Measurements from ENCODE around the gene KTN1. TPM values are rescaled to one million over a fixed set of nuclear protein-coding genes. Genes with fewer than 3 reads are reported as not detected.

Gene KTN1
- polyA plus RNA-seq, 3 donors, result 218 to 245 (median 242) TPM

- no peak for DNase-seq (ENCODE audit: low read depth in 3 of 3, low spot score in 2 of 3)
Observed at GRCh38 chr14:55710506-55711041, 130.6 kb downstream of the KTN1 start.

GRCh38 chr14:55711175-55711811, 131.3 kb downstream of the KTN1 start:
- DNase-seq (ENCODE audit: low read depth in 3 of 3, low spot score in 2 of 3), result no peak

GRCh38 chr14:55712491-55712890, 132.5 kb downstream of the KTN1 start:
- DNase-seq (ENCODE audit: low read depth in 3 of 3, low spot score in 2 of 3), result no peak

GRCh38 chr14:55713486-55713885, 133.5 kb downstream of the KTN1 start:
- DNase-seq (ENCODE audit: low read depth in 3 of 3, low spot score in 2 of 3), result no peak

GRCh38 chr14:55715889-55716288, 135.9 kb downstream of the KTN1 start:
- DNase-seq (ENCODE audit: low read depth in 3 of 3, low spot score in 2 of 3), result no peak

- no peak for DNase-seq (ENCODE audit: low read depth in 3 of 3, low spot score in 2 of 3)
Observed at GRCh38 chr14:55717621-55718020, 137.6 kb downstream of the KTN1 start.

GRCh38 chr14:55718551-55718950, 138.5 kb downstream of the KTN1 start:
- no peak for DNase-seq (ENCODE audit: low read depth in 3 of 3, low spot score in 2 of 3)

- DNase-seq (ENCODE audit: low read depth in 3 of 3, low spot score in 2 of 3), result no peak
Observed at GRCh38 chr14:55720796-55721195, 140.8 kb downstream of the KTN1 start.

GRCh38 chr14:55721353-55721752, 141.3 kb downstream of the KTN1 start:
- no peak for DNase-seq (ENCODE audit: low read depth in 3 of 3, low spot score in 2 of 3)

GRCh38 chr14:55722054-55722453, 142.0 kb downstream of the KTN1 start:
- no peak for DNase-seq (ENCODE audit: low read depth in 3 of 3, low spot score in 2 of 3)

- no peak for DNase-seq (ENCODE audit: low read depth in 3 of 3, low spot score in 2 of 3)
Observed at GRCh38 chr14:55724736-55725135, 144.7 kb downstream of the KTN1 start.

- no peak for DNase-seq (ENCODE audit: low read depth in 3 of 3, low spot score in 2 of 3)
Observed at GRCh38 chr14:55730592-55731310, 150.7 kb downstream of the KTN1 start.

- no peak for DNase-seq (ENCODE audit: low read depth in 3 of 3, low spot score in 2 of 3)
Observed at GRCh38 chr14:55731311-55731872, 151.4 kb downstream of the KTN1 start.

GRCh38 chr14:55731881-55732498, 152.0 kb downstream of the KTN1 start:
- no peak for DNase-seq (ENCODE audit: low read depth in 3 of 3, low spot score in 2 of 3)

GRCh38 chr14:55733599-55733998, 153.6 kb downstream of the KTN1 start:
- no peak for DNase-seq (ENCODE audit: low read depth in 3 of 3, low spot score in 2 of 3)

Other genes with a start within 250 kb of the KTN1 start
- gene ATG14, start 168.4 kb upstream of the KTN1 start, polyA plus RNA-seq (ENCODE audit: insufficient read length in 3 of 3), result 10 to 100 TPM; 18.4 to 22.3 (median 19.7) TPM
- gene TBPL2, start 139.6 kb upstream of the KTN1 start, polyA plus RNA-seq (ENCODE audit: insufficient read length in 3 of 3), result under 1 TPM; 0.12 to 0.21 (median 0.14) TPM